ENCODE results near the gene UBE2U.

The UBE2U gene, protein sequence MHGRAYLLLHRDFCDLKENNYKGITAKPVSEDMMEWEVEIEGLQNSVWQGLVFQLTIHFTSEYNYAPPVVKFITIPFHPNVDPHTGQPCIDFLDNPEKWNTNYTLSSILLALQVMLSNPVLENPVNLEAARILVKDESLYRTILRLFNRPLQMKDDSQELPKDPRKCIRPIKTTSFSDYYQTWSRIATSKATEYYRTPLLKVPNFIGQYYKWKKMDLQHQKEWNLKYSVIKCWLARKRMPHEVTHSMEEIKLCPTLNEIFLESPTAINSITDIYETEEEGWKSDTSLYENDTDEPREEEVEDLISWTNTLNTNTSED

GRCh38 chr1:64203420-64203819 is at the start of gene UBE2U:
Gene UBE2U (plus strand): TSS chr1:64203623. CDS start chr1:64204051, 428 bp downstream.
- no peak within 1 kb of the TSS for H3K4me3 ChIP-seq (ENCODE audit: low read depth, low read length)
- POLR2A ChIA-PET: no interaction called here
- no peak for DNase-seq (ENCODE audit: low read depth, low spot score)
- CTCF ChIA-PET: no interaction called here
- no peak for TF ChIP-seq CTCF (IDR thresholded peaks at IDR 0.05; ENCODE audit: insufficient read depth, low read length, missing control alignments)

GRCh38 chr1:64155278-64155677 is 48.1 kb upstream of the UBE2U start:
- DNase-seq (ENCODE audit: low read depth, low spot score): no peak
- CTCF ChIA-PET: interaction anchor here (0.8 kb wide), 1 partner anchor 9 kb away, joined by 3 read pairs; no protein-coding TSS in a partner anchor
- no peak for TF ChIP-seq CTCF (IDR thresholded peaks at IDR 0.05; ENCODE audit: insufficient read depth, low read length, missing control alignments)
- POLR2A ChIA-PET: no interaction called here
- H3K4me3 ChIP-seq (ENCODE audit: low read depth, low read length): no peak overlapping the region

DNA sequence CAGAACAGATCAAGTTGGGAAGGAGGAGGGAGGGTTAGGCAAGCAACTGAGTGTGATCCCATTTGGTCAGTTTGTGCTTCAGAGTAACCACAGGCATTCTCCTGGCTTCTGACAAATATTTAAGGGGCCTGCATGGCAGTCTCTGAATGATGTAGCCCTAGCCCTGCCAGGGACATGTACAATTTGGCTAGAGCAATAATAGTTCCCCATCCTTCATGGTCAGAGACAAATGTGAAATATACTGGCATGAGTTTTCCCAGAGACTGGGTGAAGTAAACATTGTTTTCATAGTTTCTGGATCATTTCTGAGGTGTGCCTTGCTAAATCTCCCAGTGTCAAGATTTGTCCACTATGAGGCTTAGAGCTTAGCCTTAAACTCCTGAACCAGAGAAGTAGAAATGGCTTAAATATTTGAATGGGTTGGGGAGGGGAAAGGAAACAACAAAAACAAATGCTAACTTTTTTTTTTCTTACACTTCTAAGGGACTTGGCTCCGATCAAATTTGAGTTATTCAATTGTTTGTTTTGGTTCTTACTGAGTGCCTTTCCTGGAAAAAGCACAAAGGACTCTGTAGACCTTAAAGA is 42.0 kb upstream of the UBE2U start:
- ChIA-PET CTCF (interaction anchor here (0.7 to 4.8 kb wide), 5 partner anchors 10 to 487 kb away, joined by 3 to 48 read pairs (median 3); no protein-coding TSS in a partner anchor), POLR2A (no interaction called here)
- H3K4me3 ChIP-seq (ENCODE audit: low read depth, low read length): no peak overlapping the region
- no peak for TF ChIP-seq CTCF (IDR thresholded peaks at IDR 0.05; ENCODE audit: insufficient read depth, low read length, missing control alignments)
- peak; percentile 52 for DNase-seq (ENCODE audit: low read depth, low spot score)

- DNase-seq (ENCODE audit: low read depth, low spot score): no peak
- ChIA-PET CTCF (interaction anchor here (1.4 to 4.8 kb wide), 4 partner anchors 24 to 488 kb away, joined by 6 to 48 read pairs (median 18); no protein-coding TSS in a partner anchor), POLR2A (no interaction called here)
- H3K4me3 ChIP-seq (ENCODE audit: low read depth, low read length): no peak overlapping the region
- TF ChIP-seq CTCF (IDR thresholded peaks at IDR 0.05; ENCODE audit: insufficient read depth, low read length, missing control alignments): no peak
Observed at GRCh38 chr1:64162151-64162550, 41.3 kb upstream of the UBE2U start.

GRCh38 chr1:64162804-64163203 is 40.6 kb upstream of the UBE2U start:
- H3K4me3 ChIP-seq (ENCODE audit: low read depth, low read length): no peak overlapping the region
- no peak for DNase-seq (ENCODE audit: low read depth, low spot score)
- no peak for TF ChIP-seq CTCF (IDR thresholded peaks at IDR 0.05; ENCODE audit: insufficient read depth, low read length, missing control alignments)
- POLR2A ChIA-PET: no interaction called here
- CTCF ChIA-PET: interaction anchor here (1.1 to 4.8 kb wide), 13 partner anchors 10 to 549 kb away, joined by 3 to 48 read pairs (median 10); no protein-coding TSS in a partner anchor

DNA sequence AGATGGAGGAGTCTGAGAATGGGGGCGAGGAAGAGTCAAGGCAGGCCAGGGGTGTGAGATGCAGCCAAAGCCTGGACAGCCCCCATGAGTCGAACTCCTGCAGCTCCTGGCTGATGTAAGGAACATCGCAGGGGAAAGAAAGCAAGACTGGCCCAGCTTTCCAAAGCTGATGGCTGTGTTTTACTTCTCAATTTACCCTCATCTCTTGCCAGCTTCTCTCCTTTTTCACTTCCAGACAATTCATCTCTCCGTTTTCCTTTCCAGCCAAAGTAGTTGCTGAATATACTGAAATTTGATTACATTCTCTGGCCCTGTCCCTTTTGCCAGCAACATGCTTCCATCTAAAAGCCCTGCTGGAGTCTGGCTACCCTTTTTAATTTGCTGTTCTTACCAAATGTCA is 40.0 kb upstream of the UBE2U start:
- no peak for DNase-seq (ENCODE audit: low read depth, low spot score)
- TF ChIP-seq CTCF (IDR thresholded peaks at IDR 0.05; ENCODE audit: insufficient read depth, low read length, missing control alignments): no peak
- CTCF ChIA-PET: interaction anchor here (0.8 to 4.8 kb wide), 33 partner anchors 8 to 550 kb away, joined by 3 to 48 read pairs (median 4); no protein-coding TSS in a partner anchor
- H3K4me3 ChIP-seq (ENCODE audit: low read depth, low read length): no peak overlapping the region
- POLR2A ChIA-PET: no interaction called here
